GM18870 (cell line): ENCODE results near the gene OPHN1.
"Not testable (repeated sequence)": the region's sequence is repeated elsewhere in the genome, so short reads cannot be mapped to it uniquely, and the experiment has no call there.

ENCODE experiments used
- ATAC-seq: cut with Tn5 transposase; IDR thresholded peaks from one replicate; pipeline ENCODE4 v1.9.1; 2021; ENCODE audit warnings: moderate library complexity; ENCODE audit not compliant: unreplicated experiment

Gene OPHN1

GRCh38 chrX:68422478-68422877, 10.8 kb downstream of the OPHN1 start:
- ATAC-seq, result no peak

GRCh38 chrX:68421636-68422035, 11.7 kb downstream of the OPHN1 start:
- no peak for ATAC-seq

GRCh38 chrX:68420559-68420958, 12.7 kb downstream of the OPHN1 start:
- ATAC-seq, result no peak

GRCh38 chrX:68419975-68420374, 13.3 kb downstream of the OPHN1 start:
- no peak for ATAC-seq

- no peak for ATAC-seq
Observed at GRCh38 chrX:68417651-68418050, 15.6 kb downstream of the OPHN1 start.

- ATAC-seq, result no peak
Observed at GRCh38 chrX:68416592-68416991, 16.7 kb downstream of the OPHN1 start.

- no peak for ATAC-seq
Observed at GRCh38 chrX:68415316-68415715, 18.0 kb downstream of the OPHN1 start.

GRCh38 chrX:68413254-68413653, 20.0 kb downstream of the OPHN1 start:
- ATAC-seq, result no peak

GRCh38 chrX:68411729-68412128, 21.6 kb downstream of the OPHN1 start:
- no peak for ATAC-seq

- ATAC-seq, result no peak
Observed at GRCh38 chrX:68409194-68409593, 24.1 kb downstream of the OPHN1 start.

GRCh38 chrX:68403522-68403921, 29.8 kb downstream of the OPHN1 start:
- ATAC-seq, result no peak

- ATAC-seq, result no peak
Observed at GRCh38 chrX:68403038-68403437, 30.3 kb downstream of the OPHN1 start.

GRCh38 chrX:68402094-68402493, 31.2 kb downstream of the OPHN1 start:
- no peak for ATAC-seq

GRCh38 chrX:68398291-68398690, 35.0 kb downstream of the OPHN1 start:
- ATAC-seq, result no peak

GRCh38 chrX:68396953-68397352, 36.3 kb downstream of the OPHN1 start:
- ATAC-seq, result no peak

GRCh38 chrX:68389419-68389960, 43.8 kb downstream of the OPHN1 start:
- ATAC-seq, result not testable (repeated sequence)

GRCh38 chrX:68387776-68388175, 45.5 kb downstream of the OPHN1 start:
- ATAC-seq, result no peak

GRCh38 chrX:68383540-68383939, 49.8 kb downstream of the OPHN1 start:
- no peak for ATAC-seq

- not testable (repeated sequence) for ATAC-seq
Observed at GRCh38 chrX:68377579-68377978, 55.7 kb downstream of the OPHN1 start.

- no peak for ATAC-seq
Observed at GRCh38 chrX:68376373-68376772, 56.9 kb downstream of the OPHN1 start.

GRCh38 chrX:68375803-68376202, 57.5 kb downstream of the OPHN1 start:
- ATAC-seq, result no peak

GRCh38 chrX:68372665-68373064, 60.6 kb downstream of the OPHN1 start:
- ATAC-seq, result no peak

- ATAC-seq, result no peak
Observed at GRCh38 chrX:68369559-68369958, 63.7 kb downstream of the OPHN1 start.

- no peak for ATAC-seq
Observed at GRCh38 chrX:68365341-68365740, 68.0 kb downstream of the OPHN1 start.
